OCI-M2 (cell line): Measurements from ENCODE around the gene HCAR3.

Experiments used
- DNase-seq: peaks from one replicate; lab custom pipeline; 2025; ENCODE audit not compliant: unreplicated experiment; lab: John Stamatoyannopoulos, UW

Gene HCAR3

DNA sequence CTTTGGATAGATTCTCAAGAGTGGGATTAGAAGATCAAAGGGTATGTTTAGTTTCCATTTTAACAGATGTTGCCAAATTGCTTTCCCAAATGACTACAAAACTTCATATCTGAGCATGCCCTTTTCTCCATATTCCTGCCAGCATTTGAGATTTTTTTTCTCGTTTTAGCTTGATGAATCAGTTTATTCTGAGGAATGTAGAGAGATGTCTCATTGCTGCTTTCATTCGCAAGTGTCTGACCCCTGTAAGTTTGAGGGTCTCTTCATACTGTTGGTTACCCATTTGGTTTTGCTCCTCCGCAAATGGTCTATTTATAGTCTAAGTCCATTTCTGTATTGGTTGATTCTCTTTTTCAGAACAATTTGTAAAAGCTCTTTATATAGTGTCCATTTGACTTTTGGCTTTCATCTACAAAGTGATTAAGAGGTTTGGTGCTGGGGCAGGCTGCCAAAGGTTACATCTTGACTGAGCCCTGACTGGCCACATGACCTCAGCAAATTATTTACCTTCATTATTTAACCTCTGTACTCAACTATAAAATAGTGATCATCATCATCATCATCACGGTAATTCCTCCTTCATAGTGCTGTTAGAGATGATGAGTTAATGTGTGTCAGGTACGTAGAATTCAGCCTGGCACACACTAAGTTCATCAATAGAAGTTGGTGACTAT lies 47.1 kb downstream of the HCAR3 start:
- DNase-seq: no peak

DNA sequence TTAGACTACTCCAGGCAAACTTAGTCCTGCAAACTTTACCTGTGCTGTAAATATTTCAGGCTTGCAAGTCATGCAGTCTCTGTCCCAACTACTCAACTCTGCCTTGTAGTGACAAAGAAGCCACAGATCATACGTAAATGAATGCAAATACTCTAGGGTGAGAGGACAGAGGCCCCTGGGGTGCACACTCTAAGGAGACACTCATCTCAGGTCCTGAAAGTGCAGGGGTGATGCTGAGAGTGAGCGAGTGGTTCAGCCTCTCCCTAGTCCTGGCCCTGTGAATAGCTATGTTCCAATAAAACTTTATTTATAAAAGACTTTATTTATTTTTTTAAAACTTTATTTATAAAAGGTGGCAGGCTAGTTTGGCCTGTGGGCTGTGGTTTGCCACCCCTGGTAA lies 48.3 kb downstream of the HCAR3 start:
- no peak for DNase-seq

DNA sequence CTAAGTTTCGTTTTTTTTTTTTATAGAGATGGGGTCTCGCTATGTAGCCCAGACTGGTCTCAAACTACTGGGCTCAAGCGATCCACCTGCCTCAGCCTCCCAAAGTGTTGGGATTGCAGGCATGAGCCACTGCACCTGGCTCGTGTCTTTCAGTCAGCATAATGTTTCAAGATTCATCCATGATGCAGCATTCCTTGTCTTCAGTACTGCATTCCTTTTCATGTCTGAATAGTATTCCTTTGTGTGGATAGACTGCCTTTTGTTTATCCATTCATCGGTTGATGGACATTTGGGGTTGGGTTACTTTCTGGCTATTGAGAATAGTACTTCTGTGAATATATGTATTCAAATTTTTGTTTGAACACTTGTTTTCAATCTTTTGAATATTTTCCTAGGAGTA lies 50.9 kb downstream of the HCAR3 start:
- no peak for DNase-seq

DNA sequence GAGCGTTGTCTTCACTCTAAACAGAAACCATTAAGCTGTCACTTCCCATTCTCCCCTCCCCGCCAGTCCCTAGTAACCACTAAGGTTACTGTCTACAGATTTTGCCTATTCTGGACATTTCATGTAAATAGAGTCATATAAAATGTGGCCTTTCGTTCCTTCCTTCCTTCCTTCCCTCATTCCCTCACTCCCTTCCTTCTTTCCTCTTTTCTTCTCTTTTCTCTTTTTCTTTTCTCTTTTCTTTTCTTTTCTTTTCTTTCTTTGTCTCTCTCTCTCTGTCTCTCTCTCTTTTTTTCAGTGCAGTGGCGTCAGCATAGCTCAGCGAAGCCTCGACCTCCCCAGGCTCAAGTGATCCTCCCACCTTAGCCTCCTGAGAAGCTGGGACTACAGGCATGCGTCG lies 51.3 kb downstream of the HCAR3 start:
- no peak for DNase-seq
